Suprapubic skin (tissue), 3 donors: ENCODE results near the gene SMIM10.

Experiments used
- CTCF ChIP-seq, 2 donors: fragments of 200-600 bp in 1 of 2; fragments of 450-650 bp in 1 of 2; sonication (generic) in 1 of 2; IDR thresholded peaks; one replicate each; pipeline ENCODE4 v1.5.1; 2016 to 2019; ENCODE audit warnings: antibody characterized with exemption in 2 of 2, mild to moderate bottlenecking in 1 of 2, moderate library complexity in 1 of 2
- POLR2A ChIP-seq, 2 donors: fragments of 450-650 bp; IDR thresholded peaks; one replicate each; pipeline ENCODE4 v1.6.1; 2017; ENCODE audit warnings: antibody characterized with exemption in 2 of 2, mild to moderate bottlenecking in 2 of 2, moderate library complexity in 2 of 2

DNA sequence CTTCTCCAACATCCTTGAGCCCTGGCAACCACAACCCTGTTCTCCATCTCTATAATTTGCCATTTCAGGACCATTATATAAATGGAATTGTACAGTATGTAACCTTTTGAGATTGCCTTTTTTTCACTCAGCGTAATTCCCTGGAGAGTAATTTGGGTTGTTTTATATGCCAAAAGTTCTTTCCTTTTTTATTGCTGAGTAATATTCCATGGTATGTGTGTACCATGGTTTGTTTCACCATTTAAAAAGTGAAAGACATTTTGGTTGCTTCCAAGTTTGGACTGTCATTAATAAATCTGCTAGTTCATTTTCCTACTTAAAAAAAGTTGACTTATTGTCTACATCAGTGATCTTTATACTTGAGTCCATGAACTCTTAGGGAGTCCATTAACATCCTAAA, 33.0 kb upstream of the SMIM10 start:
- TF ChIP-seq CTCF (IDR thresholded peaks at IDR 0.05) (no peak), POLR2A (IDR thresholded peaks at IDR 0.05) (no peak)
